Measurements from ENCODE around the gene CPD.

Gene CPD

GRCh38 chr17:30519166-30519565 lies 140.4 kb downstream of the CPD start:
- DNase-seq: no peak

All from NCI-H2081 treated with DMSO at 0.1 percent for 48 hours (cell line).